HepG2 (cell line): ENCODE results near the gene SNAI3. TPM values are rescaled to one million over a fixed set of nuclear protein-coding genes. Genes with fewer than 3 reads are reported as not detected.

Experiments
- ARID5B ChIP-seq: IDR thresholded peaks from 2 replicates; pipeline ENCODE4 v1.4.0; 2020; ENCODE audit warnings: mild to moderate bottlenecking, missing genetic modification reagents
- ATF6 ChIP-seq: sonication (generic); formaldehyde crosslinking; conservative IDR thresholded peaks from 2 replicates; pipeline ENCODE4 v1.4.0; 2020; ENCODE audit warnings: missing genetic modification reagents
- CBX2 ChIP-seq, 2 experiments: fragments of 200-600 bp in 1 of 2; sonication (generic); formaldehyde crosslinking in 1 of 2; IDR thresholded peaks; 2 replicates each; pipeline versions ENCODE4 v1.7.0 to v1.8.1; 2018 to 2022; ENCODE audit warnings: low read depth in 2 of 2, low read length in 1 of 2, mild to moderate bottlenecking in 1 of 2, missing genetic modification reagents in 1 of 2
- FOXC1 ChIP-seq: sonication (generic); formaldehyde crosslinking; IDR thresholded peaks from 2 replicates; pipeline ENCODE4 v1.8.0; 2022; ENCODE audit warnings: mild to moderate bottlenecking, missing genetic modification reagents, borderline replicate concordance
- HMG20A ChIP-seq: IDR thresholded peaks from 2 replicates; pipeline ENCODE4 v1.6.1; 2016; ENCODE audit warnings: borderline replicate concordance
- HNF4G ChIP-seq, 2 experiments: sonication (generic) in 1 of 2; formaldehyde crosslinking in 1 of 2; IDR thresholded peaks; 2 replicates each; pipeline versions ENCODE4 v1.4.0 to v1.6.1; 2011 to 2020; ENCODE audit warnings: borderline replicate concordance in 2 of 2, low read depth in 2 of 2, mild to moderate bottlenecking in 2 of 2, low read length in 1 of 2, missing genetic modification reagents in 1 of 2, moderate library complexity in 1 of 2
- PAWR ChIP-seq: sonication (generic); formaldehyde crosslinking; IDR thresholded peaks from 2 replicates; pipeline ENCODE4 v1.4.0; 2020; ENCODE audit warnings: missing genetic modification reagents, mild to moderate bottlenecking, borderline replicate concordance
- SALL1 ChIP-seq: sonication (generic); formaldehyde crosslinking; IDR thresholded peaks from 2 replicates; pipeline ENCODE4 v1.8.0; 2022; ENCODE audit warnings: mild to moderate bottlenecking, missing genetic modification reagents
- SOX6 ChIP-seq, 2 experiments: fragments of 450-650 bp in 1 of 2; sonication (generic) in 1 of 2; formaldehyde crosslinking in 1 of 2; IDR thresholded peaks; 2 replicates each; pipeline versions ENCODE4 v1.4.0 to v1.6.1; 2017 to 2020; ENCODE audit warnings: antibody characterized with exemption in 1 of 2, mild to moderate bottlenecking in 1 of 2, missing genetic modification reagents in 1 of 2
- SRSF1 ChIP-seq: fragments of 200-400 bp; formaldehyde crosslinking; optimal IDR thresholded peaks from 2 replicates; pipeline ENCODE3; 2017; ENCODE audit warnings: mild to moderate bottlenecking, low read depth, low read length, moderate library complexity
- ZNF292 ChIP-seq: sonication (generic); formaldehyde crosslinking; IDR thresholded peaks from 2 replicates; pipeline ENCODE4 v1.8.1; 2022; ENCODE audit warnings: mild to moderate bottlenecking, low read depth, missing genetic modification reagents, borderline replicate concordance
- ZNF572 ChIP-seq: sonication (generic); formaldehyde crosslinking; IDR thresholded peaks from 2 replicates; pipeline ENCODE4 v1.5.1; 2020; ENCODE audit warnings: mild to moderate bottlenecking, missing genetic modification reagents
- ZNF598 ChIP-seq: sonication (generic); formaldehyde crosslinking; IDR thresholded peaks from 2 replicates; pipeline ENCODE4 v1.5.1; 2020; ENCODE audit warnings: mild to moderate bottlenecking, missing genetic modification reagents, borderline replicate concordance
- ZNF614 ChIP-seq: IDR thresholded peaks from 2 replicates; pipeline ENCODE4 v1.6.1; 2018; ENCODE audit warnings: missing biosample characterization, missing genetic modification reagents, inconsistent platforms, borderline replicate concordance
- ZNF878 ChIP-seq: sonication (generic); formaldehyde crosslinking; IDR thresholded peaks from 2 replicates; pipeline ENCODE4 v1.8.1; 2023; ENCODE audit warnings: mild to moderate bottlenecking, missing genetic modification reagents, moderate library complexity
- polyA plus RNA-seq, 8 experiments: library from polyadenylated mRNA; depleted of rRNA in 3 of 8; stranded (reverse) in 7 of 8; unstranded in 1 of 8; fragments of >200 nt; fragmentation: Illumina TruSeq in 4 of 8; extraction: Trizol in 4 of 8; gene quantifications; 2 replicates each; pipeline versions ENCODE4 v1.2.1 to v1.2.3, GENCODE V29; 2011 to 2016; ENCODE audit warnings: low read depth in 4 of 8, missing spikeins in 1 of 8, mixed read lengths in 1 of 8; ENCODE audit not compliant: insufficient read depth in 1 of 8
- total RNA-seq, 5 experiments: library from RNA; depleted of rRNA; stranded (reverse); fragments of >200 nt; fragmentation: Illumina TruSeq; extraction: Trizol; gene quantifications; 2 replicates each; pipeline ENCODE4 v1.2.3, GENCODE V29; 2016; ENCODE audit warnings: low read depth in 1 of 5
- TF ChIP-seq, protein P1 (sequence below): sonication (generic); formaldehyde crosslinking; IDR thresholded peaks from 2 replicates; pipeline ENCODE4 v1.5.0; 2020; ENCODE audit warnings: missing genetic modification reagents, mild to moderate bottlenecking, borderline replicate concordance
- TF ChIP-seq, protein P2 (sequence below): sonication (generic); formaldehyde crosslinking; IDR thresholded peaks from 2 replicates; pipeline ENCODE4 v1.4.0; 2020; ENCODE audit warnings: low read depth, mild to moderate bottlenecking, missing genetic modification reagents
- TF ChIP-seq, protein P3 (sequence below): sonication (generic); formaldehyde crosslinking; IDR thresholded peaks from 2 replicates; pipeline ENCODE4 v1.4.0; 2020; ENCODE audit warnings: missing genetic modification reagents, low read depth, mild to moderate bottlenecking, borderline replicate concordance

Gene SNAI3
- total and polyA plus RNA-seq, 2 of the 13 experiments (the other 11 are each of a cell fraction or from before 2014, with no cell fraction given): 0.09 to 0.18 TPM

DNA sequence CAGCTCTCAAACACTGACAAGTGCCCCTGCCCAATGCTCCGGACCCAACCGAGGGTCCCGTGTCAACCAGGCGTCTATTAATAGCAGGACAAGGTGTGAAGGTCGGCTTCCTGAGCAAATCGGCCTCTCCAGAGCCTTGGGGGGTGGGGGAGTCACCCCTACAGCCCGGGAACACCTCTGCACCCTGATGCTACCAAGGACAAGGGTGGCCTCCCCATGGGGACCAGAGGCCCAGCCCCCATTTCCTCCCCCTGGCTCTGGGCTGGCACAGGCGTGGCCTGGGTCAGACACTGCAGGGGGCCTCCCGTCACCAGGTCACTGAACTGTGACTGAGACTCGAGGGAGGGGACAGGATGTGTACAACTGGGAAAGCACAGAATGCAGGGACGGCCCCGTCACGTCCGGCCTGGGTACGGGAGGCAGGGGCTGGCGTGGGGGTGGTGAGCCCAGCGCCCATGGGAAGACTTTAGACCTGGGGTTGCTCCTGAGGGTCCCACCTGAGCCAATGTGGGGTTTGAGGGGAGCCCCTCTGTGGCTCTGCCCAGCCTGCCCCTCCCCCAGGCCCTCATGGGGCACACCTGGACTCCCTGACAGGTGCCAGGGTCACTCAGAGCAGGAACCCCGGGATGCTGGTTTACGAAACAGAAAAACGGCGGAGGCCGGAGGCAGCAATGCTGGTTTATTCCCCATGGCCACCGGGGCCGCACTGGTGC is 34.9 kb downstream of the SNAI3 start (continued):
- TF ChIP-seq, protein P1, sequence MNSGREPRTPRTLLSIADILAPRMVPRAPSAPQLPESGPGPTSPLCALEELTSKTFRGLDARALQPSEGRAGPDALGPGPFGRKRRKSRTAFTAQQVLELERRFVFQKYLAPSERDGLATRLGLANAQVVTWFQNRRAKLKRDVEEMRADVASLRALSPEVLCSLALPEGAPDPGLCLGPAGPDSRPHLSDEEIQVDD (CRISPR knock-in tag): no peak; the same call in 1 of the 2 replicates
- TF ChIP-seq FOXC1 (no peak; the same call in 1 of the 2 replicates), PAWR (CRISPR knock-in tag) (no peak), ZNF878 (0 out of 2 replicates have a peak, but pooled peaks have one; percentile 70), ZNF292 (CRISPR knock-in tag) (peak; percentile 46; the same call in 1 of the 2 replicates), ZNF598 (CRISPR knock-in tag) (peak; percentile 51; the same call in 1 of the 2 replicates), CBX2 (IDR thresholded peaks at IDR 0.05; ENCODE audit: low read depth, low read length) (no peak), CBX2 (CRISPR knock-in tag; IDR thresholded peaks at IDR 0.05; ENCODE audit: low read depth) (no peak), ZNF572 (CRISPR knock-in tag) (no peak; the same call in 1 of the 2 replicates), SOX6 (IDR thresholded peaks at IDR 0.05) (no peak), SOX6 (CRISPR knock-in tag; IDR thresholded peaks at IDR 0.05) (peak; percentile 74), SALL1 (peak; percentile 84), ATF6 (CRISPR knock-in tag) (0 out of 2 replicates have a peak, but pooled peaks have one; percentile 34), ZNF614 (CRISPR knock-in tag) (peak; percentile 90), SRSF1 (peak; percentile 79), HMG20A (CRISPR knock-in tag) (no peak; the same call in 1 of the 2 replicates), ARID5B (CRISPR knock-in tag) (peak; percentile 70), HNF4G (IDR thresholded peaks at IDR 0.05; ENCODE audit: borderline replicate concordance, low read depth, low read length) (peak; percentile 51), HNF4G (CRISPR knock-in tag; IDR thresholded peaks at IDR 0.05; ENCODE audit: borderline replicate concordance, low read depth) (peak; percentile 92)
- TF ChIP-seq, protein P2, sequence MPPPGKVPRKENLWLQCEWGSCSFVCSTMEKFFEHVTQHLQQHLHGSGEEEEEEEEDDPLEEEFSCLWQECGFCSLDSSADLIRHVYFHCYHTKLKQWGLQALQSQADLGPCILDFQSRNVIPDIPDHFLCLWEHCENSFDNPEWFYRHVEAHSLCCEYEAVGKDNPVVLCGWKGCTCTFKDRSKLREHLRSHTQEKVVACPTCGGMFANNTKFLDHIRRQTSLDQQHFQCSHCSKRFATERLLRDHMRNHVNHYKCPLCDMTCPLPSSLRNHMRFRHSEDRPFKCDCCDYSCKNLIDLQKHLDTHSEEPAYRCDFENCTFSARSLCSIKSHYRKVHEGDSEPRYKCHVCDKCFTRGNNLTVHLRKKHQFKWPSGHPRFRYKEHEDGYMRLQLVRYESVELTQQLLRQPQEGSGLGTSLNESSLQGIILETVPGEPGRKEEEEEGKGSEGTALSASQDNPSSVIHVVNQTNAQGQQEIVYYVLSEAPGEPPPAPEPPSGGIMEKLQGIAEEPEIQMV (CRISPR knock-in tag): no peak
- TF ChIP-seq, protein P3, sequence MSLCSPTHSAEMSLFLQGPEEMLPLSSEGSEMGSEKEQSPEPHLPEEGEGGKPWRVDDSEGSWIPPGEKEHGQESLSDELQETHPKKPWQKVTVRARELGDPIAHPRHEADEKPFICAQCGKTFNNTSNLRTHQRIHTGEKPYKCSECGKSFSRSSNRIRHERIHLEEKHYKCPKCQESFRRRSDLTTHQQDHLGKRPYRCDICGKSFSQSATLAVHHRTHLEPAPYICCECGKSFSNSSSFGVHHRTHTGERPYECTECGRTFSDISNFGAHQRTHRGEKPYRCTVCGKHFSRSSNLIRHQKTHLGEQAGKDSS (CRISPR knock-in tag): peak; percentile 95
